HG03025 (cell line): Measurements from ENCODE around the gene ORM2.

Experiments
- ATAC-seq: cut with Tn5 transposase; IDR thresholded peaks from one replicate; pipeline ENCODE4 v1.9.1; 2021; ENCODE audit warnings: mild to moderate bottlenecking, moderate library complexity; ENCODE audit not compliant: unreplicated experiment, low FRiP score

The ORM2 gene

GRCh38 chr9:114291886-114292590 lies 37.6 kb upstream of the ORM2 start:
- ATAC-seq, result no peak

DNA sequence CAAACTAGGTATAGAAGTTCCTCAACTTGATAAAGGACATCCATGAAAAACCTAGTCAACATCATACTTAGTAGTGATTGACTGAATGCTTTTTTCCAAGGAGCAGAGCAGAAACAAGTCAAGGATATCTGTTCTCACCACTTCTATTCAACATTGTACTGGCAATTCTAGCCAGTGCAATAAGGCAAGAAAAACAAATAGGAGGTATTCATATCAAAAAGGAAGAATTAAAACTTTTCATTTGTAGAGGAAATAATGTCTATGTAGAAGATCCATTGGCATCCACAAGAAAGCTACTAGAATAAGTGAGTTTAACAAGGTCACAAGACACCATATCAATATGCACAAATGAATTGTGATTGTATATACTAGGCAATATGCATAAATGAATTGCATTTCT lies 35.0 kb upstream of the ORM2 start:
- no peak for ATAC-seq

DNA sequence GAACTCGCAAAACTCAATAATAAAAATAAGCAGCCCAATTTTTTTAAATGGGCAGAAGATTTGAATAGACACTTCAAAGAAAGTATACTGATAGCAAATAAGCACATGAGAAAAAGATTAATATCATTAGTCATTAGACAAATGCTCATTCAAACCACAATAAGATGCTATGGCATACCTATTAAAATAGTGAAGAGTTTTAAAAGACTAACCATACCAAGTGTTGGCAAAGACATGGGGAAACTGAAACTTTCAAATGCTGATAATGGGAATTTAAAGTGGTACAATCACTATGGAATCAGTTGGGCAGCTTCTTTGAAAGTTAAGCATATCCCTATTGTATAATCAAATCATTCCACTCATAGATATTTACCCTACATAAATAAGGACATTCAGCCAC lies 33.3 kb upstream of the ORM2 start:
- no peak for ATAC-seq

DNA sequence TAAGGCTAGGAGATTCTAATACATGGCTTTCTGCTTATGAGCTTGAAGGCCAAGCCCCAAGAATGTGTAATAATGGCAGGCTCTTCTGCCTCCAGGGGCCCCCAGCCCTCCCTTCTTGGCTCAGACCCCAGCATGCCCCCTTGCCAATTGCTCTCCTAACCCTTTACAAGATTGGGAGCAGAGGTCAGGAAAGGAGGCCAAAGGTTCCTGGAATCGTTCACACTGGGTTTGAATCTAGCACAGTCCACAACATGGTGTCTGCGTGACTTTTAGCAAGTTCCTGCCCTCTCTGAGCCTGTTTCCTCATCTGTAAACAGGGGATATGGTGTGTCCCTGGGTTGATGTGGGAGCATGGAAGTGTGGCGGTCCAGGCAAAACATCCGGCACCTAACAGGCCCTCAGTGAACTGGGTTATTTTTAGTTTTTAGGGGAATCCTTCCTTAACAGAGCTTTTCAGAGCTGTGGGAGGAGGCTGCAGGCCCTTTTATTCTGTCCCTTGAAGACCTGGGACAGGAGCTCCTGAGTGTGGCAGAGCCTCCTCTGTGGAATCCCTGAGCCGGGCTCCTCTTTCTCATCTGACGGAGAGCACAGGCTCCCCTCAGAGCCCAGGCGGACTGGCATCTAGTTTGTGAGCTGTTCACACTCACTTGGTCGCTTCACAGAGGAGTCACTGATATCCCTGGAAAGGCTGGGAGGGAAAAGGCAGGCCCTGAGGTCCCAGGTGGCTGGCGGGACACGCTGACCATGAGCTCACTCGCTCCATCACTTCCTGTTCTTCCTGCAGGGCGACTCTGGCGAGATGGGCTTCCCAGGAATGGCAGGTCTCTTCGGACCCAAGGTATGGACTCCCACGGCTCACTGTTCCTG lies 30.1 kb upstream of the ORM2 start:
- no peak for ATAC-seq

- no peak for ATAC-seq
Measured at GRCh38 chr9:114300153-114300845, 29.4 kb upstream of the ORM2 start.

GRCh38 chr9:114300846-114301797 lies 28.5 kb upstream of the ORM2 start:
- no peak for ATAC-seq

DNA sequence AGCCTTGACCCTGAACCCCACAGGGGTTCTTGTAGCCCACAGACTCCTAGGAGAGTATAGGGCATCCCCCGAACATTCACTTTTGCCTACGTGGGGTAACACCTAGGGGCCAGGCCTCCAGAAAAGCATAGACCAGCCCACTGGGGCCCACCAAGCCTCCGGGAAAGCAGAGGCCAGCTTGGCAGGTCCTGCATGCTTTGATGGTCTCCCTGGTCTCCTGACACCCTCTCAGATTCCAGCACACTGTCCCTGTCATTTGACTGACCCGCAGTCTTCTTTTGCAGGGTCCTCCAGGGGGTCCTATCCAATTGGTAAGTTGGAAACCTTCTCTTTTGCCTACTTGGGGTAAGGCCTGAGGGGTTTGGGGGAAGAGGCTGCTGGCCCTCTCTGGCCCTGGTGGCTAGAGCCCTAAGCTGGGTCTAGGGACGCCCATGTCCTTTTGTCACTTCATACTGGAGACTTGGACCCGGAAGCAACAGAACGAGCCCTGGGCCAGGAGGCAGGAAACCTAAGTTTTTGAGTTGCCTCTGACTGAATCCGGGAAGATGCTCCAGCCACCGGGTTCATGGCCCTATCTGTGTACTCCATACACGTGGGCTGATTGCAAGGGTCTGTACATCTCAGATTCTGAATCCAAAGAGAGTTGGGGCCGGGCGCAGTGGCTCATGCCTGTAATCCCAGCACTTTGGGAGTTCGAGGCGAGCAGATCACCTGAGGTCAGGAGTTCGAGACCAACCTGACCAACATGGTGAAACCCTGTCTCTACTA lies 27.7 kb upstream of the ORM2 start:
- ATAC-seq, result no peak

DNA sequence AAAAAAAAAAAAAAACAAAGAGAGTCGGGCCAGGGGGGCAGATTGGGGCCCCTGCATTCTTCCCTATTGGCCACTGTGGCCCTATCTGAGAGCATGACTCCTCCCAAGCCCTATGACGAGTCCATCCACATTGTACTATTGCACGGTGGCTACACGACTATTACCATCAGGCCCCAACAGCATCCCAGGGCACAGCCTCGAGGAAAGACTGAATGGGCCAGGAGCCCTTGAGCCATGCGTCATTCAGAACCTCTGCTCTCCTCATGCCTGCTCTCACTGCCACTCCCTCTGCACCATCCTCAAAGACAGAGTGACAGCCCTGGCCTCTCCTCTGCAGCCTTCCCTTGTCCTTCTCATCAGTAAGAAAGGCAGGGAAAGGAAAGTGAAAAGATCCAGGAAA lies 26.9 kb upstream of the ORM2 start:
- no peak for ATAC-seq

- ATAC-seq, result no peak
Measured at GRCh38 chr9:114303571-114303970, 26.1 kb upstream of the ORM2 start.

DNA sequence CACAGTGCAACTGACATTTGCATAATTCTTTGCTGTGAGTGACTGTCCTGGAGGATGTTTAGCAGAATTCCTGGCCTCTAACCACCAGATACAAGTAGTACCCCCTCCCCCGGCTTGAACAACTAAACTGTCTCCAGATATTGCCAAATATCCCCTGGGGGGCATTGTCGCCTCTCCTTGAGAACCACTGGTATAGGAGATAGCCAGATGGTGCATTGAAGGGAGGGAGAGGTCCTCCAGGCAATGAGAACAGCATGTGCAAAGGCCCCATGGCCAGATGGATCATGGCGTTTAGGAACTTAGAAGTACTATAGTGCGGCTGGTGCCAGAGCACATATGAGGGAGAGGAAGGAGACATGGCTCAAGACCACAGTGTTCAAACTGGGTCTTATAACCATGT lies 25.7 kb upstream of the ORM2 start:
- no peak for ATAC-seq

DNA sequence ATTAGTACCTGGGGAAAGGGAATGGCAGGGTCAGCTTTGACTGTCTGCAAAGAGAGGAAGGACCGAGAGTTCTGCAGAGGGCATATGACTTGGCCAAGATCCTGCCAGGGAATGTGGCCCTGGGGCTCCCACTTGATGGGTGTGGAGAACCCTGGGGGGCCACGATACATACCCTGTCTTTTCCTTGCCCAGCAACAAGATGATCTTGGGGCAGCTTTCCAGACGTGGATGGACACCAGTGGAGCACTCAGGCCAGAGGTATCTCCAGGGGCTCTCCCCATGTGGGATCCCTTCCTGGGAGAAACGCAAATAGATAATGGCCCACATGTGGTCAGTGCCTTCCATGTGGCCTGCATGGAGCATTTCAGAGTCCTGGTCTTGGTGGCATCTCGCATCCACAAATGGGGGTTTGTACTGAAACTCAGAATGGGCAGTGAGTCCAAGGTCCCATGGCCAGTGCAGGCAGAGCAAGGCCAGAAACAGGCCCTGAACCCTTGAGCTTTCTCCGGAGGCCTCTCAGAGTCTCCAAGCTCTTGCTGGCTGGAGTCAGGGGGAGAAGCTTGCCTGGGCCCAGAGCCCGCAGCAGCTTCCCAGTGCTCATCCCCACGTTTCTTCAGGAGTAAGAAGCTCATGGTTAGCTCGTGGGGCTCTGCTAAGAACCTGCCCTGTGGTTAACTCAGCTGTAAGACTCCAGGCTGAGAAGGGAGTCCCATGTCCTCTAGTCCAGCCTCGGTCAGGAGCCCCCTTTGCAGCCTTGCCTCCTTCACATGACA lies 25.1 kb upstream of the ORM2 start:
- no peak for ATAC-seq

GRCh38 chr9:114307899-114308267 lies 21.8 kb upstream of the ORM2 start:
- no peak for ATAC-seq

DNA sequence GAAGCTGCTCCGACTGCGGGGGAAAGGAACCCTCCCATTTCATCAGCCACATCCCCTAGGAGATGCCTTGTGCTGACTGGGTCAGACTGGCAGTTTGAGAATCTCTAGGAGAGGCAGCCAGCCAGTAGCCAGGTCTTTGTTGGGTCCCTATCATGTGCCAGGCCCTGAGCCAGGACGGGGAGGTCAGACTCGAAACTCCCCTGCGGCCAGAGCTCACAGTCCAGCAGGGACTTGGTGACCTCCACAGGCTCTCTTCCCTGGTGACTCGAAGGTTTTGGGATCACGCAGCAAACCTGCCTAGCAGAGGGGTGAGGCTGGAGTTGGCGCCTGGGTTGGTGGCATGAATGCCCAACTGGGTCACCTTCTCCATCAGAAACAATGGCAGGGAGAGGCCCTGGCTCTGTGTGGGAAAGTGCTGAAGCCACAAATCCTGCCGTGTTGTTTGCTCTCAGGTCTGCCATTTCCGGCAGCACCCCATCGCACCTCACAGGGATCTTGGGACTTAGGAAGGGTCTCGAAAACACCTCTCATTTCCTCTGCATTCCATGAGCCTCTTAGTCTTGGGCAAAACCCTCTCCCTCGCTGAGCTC lies 21.2 kb upstream of the ORM2 start:
- no peak for ATAC-seq

DNA sequence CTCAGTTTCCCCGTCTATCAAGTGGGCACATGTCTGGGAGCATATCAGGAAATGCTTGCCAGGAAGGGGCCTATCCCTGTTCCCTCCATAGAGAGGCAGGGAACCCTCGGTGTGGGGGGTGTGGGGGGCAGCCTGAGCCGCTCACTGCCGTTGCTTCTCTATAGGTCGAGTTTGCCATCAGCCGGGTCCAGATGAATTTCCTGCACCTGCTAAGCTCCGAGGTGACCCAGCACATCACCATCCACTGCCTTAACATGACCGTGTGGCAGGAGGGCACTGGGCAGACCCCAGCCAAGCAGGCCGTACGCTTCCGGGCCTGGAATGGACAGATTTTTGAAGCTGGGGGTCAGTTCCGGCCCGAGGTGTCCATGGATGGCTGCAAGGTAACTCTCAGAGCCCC lies 20.6 kb upstream of the ORM2 start:
- ATAC-seq, result no peak

GRCh38 chr9:114310471-114311450 lies 18.9 kb upstream of the ORM2 start:
- ATAC-seq, result no peak

DNA sequence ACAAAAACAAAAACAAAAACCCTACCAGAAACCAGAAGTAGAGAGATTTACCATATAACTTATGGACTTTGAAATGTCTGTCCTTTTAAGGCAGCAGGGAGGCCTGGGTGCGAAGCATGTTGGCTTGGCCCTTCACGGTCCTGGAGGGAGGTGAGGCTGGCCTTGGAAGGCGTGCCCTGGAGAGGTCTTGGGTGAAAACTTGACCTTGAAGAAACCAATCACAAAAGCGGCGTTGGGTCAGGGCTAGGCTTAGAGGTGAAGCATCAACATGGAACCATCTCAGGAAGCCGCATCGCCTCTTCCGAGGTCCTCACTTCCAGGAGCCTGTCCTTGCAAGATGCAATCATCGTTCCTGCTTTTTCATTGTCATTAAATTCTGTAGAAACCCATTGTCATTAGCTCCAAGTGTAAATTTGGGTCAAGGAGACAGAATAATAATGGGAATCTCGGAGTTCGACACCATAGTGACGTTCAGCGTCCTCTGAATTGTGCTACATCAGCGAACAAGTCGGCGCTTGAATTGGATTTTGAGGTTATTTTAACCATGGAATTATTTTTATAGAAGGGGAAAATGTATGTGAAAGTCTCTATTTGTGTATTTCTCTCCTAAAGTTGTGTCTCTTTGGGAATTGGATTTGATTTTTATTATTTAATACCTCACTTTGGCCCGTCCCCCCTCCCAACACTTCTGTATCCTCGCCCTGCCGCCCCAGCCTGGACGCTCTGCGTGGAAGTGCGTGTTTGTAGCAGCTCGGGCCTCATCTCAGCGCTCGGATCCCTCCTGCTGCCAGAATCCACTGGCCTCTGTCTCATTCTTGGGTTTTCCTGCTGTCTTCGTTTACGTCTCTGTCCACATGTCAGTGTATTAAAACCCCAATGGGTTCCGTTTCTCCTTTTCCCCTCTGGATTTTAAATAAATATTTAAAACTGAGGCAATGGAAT lies 17.8 kb upstream of the ORM2 start:
- no peak for ATAC-seq
